ENCODE measurements around the gene EML6. TPM values are rescaled to one million over a fixed set of nuclear protein-coding genes. Genes with fewer than 3 reads are reported as not detected.

Gene EML6
- polyA plus RNA-seq, 1 of the 3 experiments (the other 2 are of a cell fraction): 1.1 TPM

- TF ChIP-seq USF1 (IDR thresholded peaks at IDR 0.05; ENCODE audit: borderline replicate concordance, low read depth) (no peak), SIN3A (IDR thresholded peaks at IDR 0.05; ENCODE audit: borderline replicate concordance, low read depth, low read length) (no peak), SMC3 (IDR thresholded peaks at IDR 0.05; ENCODE audit: low read depth, low read length) (no peak), POLR2AphosphoS5 (IDR thresholded peaks at IDR 0.05; ENCODE audit: low read depth, low read length) (no peak)
Observed at GRCh38 chr2:54801352-54801751, 77.9 kb downstream of the EML6 start (continued).

DNA sequence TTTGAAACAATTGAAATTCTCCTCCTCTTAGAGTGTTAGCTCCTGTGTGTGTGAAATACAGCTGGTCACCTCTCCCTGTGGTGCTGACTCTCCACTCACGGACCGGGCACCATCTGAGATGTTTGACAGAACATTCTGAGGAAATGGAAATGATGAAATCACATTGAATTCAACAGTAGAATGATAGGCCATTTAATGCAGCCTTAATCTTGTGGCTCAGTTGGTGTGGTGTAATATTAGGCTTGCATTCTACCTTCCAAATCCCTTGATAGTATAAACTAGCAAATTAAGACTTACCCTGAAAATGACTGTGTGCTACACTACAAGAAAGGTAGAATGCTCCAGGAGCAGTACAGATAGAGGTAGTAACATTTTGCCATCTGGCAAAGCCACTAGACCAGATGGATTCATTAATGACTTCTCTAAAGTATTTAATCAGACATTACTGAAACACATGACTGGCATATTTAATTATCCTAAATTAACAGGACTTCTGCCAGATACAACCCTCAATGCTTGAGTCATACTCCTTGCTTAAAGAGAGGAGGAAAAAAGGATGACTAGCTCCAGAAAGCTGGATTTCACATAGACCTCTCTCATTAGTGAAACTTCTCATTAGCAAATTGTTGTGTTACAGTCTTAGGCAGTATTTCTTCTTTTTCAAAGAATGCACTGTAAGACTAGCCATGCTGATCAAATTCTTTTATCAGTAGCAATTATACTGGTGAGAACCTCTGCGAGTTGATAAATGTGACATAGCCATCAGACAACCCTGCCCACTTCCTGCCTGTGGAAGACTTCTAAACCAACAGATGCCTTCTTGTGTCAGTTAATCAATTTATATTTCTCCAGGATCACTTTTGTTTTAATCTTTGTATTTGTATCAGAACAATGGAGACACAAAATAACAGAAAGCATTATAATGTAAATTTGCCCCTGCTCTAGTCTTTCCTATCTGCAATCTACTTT lies 80.6 kb downstream of the EML6 start:
- CTCF ChIA-PET: interaction anchor here (0.7 to 2.0 kb wide), 4 partner anchors 10 to 35 kb away, joined by 3 to 5 read pairs (median 3); no protein-coding TSS in a partner anchor
- DNase-seq: peak; percentile 49
- no peaks in the 10 kb centered on the region for H3K9me2 ChIP-seq

More for the DNA sequence above, 80.6 kb downstream of the EML6 start:
- no peak overlapping the region for H2AFZ ChIP-seq (ENCODE audit: low read depth)
- no peaks in the 10 kb centered on the region for H4K20me1 ChIP-seq (ENCODE audit: insufficient read depth)
- no peaks in the 10 kb centered on the region for H3K79me2 ChIP-seq (ENCODE audit: insufficient read depth)
- TF ChIP-seq RXRA (IDR thresholded peaks at IDR 0.05; ENCODE audit: borderline replicate concordance, low read depth) (no peak), MXI1 (IDR thresholded peaks at IDR 0.05; ENCODE audit: low read depth, low read length) (peak; percentile 53; the same call in 1 of the 2 replicates), YY1 (IDR thresholded peaks at IDR 0.05; ENCODE audit: low read depth) (no peak), GATA2 (CRISPR knock-in tag; IDR thresholded peaks at IDR 0.05) (peak; percentile 63), CHD2 (IDR thresholded peaks at IDR 0.05; ENCODE audit: low read length, partially characterized antibody) (peak; percentile 43), TEAD4 (IDR thresholded peaks at IDR 0.05; ENCODE audit: borderline replicate concordance, insufficient read depth) (peak; percentile 35; the same call in 1 of the 2 replicates), EP300 (IDR thresholded peaks at IDR 0.05; ENCODE audit: borderline replicate concordance in 1 of 2, low read depth in 1 of 2, low read length in 1 of 2) (peak in 1 of 2 experiments; percentile 84; a peak in 2 of 4 replicates), TCF12 (IDR thresholded peaks at IDR 0.05) (peak; percentile 40), POLR2AphosphoS5 (IDR thresholded peaks at IDR 0.05; ENCODE audit: low read depth, low read length) (no peak), RCOR1 (IDR thresholded peaks at IDR 0.05; ENCODE audit: low read length) (0 out of 2 replicates have a peak, but pooled peaks have one; percentile 42)
- TF ChIP-seq, protein P1, sequence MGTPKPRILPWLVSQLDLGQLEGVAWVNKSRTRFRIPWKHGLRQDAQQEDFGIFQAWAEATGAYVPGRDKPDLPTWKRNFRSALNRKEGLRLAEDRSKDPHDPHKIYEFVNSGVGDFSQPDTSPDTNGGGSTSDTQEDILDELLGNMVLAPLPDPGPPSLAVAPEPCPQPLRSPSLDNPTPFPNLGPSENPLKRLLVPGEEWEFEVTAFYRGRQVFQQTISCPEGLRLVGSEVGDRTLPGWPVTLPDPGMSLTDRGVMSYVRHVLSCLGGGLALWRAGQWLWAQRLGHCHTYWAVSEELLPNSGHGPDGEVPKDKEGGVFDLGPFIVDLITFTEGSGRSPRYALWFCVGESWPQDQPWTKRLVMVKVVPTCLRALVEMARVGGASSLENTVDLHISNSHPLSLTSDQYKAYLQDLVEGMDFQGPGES (IDR thresholded peaks at IDR 0.05; ENCODE audit: low read depth, low read length): no peak
- TF ChIP-seq, protein P2, sequence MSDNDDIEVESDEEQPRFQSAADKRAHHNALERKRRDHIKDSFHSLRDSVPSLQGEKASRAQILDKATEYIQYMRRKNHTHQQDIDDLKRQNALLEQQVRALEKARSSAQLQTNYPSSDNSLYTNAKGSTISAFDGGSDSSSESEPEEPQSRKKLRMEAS (IDR thresholded peaks at IDR 0.05; ENCODE audit: low read depth): no peak
- TF ChIP-seq, protein P3, sequence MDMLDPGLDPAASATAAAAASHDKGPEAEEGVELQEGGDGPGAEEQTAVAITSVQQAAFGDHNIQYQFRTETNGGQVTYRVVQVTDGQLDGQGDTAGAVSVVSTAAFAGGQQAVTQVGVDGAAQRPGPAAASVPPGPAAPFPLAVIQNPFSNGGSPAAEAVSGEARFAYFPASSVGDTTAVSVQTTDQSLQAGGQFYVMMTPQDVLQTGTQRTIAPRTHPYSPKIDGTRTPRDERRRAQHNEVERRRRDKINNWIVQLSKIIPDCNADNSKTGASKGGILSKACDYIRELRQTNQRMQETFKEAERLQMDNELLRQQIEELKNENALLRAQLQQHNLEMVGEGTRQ (IDR thresholded peaks at IDR 0.05; ENCODE audit: borderline replicate concordance, low read depth, low read length): no peak
- H3K4me2 ChIP-seq: no peak overlapping the region
- no peak overlapping the region for H3K9ac ChIP-seq
- H3K27me3 ChIP-seq (ENCODE audit: insufficient read depth): no peaks in the 10 kb centered on the region
- H3K4me3 ChIP-seq (ENCODE audit: low read depth in 2 of 2, low read length in 1 of 2): no peak overlapping the region
- WGBS (ENCODE audit: low lambda C conversion rate): 9% methylated on average over 3 of the region's 3 CpGs
- H3F3A ChIP-seq (replicated peaks; ENCODE audit: insufficient read depth): no peaks in the 10 kb centered on the region
- no peaks in the 10 kb centered on the region for H3K9me3 ChIP-seq
- peak overlapping the region in 1 of 2 experiments; percentile 98; a peak in 2 of 4 replicates for H3K27ac ChIP-seq (ENCODE audit: low read depth in 2 of 2, low read length in 1 of 2)
- POLR2A ChIA-PET: no interaction called here
- no peaks in the 10 kb centered on the region for H3K36me3 ChIP-seq (replicated peaks in 1 of 2; ENCODE audit: control insufficient read depth in 1 of 2, insufficient read depth in 2 of 2, low read length in 1 of 2)
- peaks cover 0 to 22% of the 10 kb centered on the region in 2 experiments; a peak in 2 of 4 replicates for H3K4me1 ChIP-seq (ENCODE audit: control insufficient read depth in 1 of 2, insufficient read depth in 2 of 2, low read depth in 1 of 2, low read length in 1 of 2)

All from SK-N-SH (cell line).